GM18502 (cell line): Measurements from ENCODE around the gene WDR1.
A peak's percentile ranks its signal among the peaks of the same experiment; 100 is the strongest.
"Not testable (repeated sequence)": the region's sequence is repeated elsewhere in the genome, so short reads cannot be mapped to it uniquely, and the experiment has no call there.

Source experiments
- ATAC-seq: cut with Tn5 transposase; IDR thresholded peaks from one replicate; pipeline ENCODE4 v1.9.1; 2021; ENCODE audit warnings: mild to moderate bottlenecking; ENCODE audit not compliant: unreplicated experiment, poor library complexity

The WDR1 gene

DNA sequence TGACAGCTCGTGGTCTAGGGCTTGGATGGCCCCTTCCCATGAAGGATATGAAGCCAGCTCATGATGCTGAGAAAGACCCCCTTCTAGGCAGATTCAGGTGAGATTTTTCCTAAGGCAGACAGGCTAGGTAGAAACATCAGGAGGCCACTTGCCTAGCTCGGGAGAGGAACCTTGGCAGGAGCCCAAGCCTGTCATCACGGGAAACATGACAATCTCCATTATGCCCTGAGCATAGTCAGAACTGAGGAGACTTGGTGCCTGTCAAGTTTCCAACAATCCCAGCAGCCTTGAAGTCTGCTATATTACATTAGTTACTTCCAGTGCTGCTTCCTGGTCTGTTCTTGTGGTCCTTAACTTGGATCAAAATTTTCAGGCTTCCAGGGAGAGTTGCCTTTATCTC, 18.7 kb upstream of the WDR1 start:
- ATAC-seq, result no peak

GRCh38 chr4:10134141-10134540, 17.5 kb upstream of the WDR1 start:
- no peak for ATAC-seq

- ATAC-seq, result no peak
Measured at GRCh38 chr4:10131202-10131601, 14.6 kb upstream of the WDR1 start.

GRCh38 chr4:10130178-10130888, 13.7 kb upstream of the WDR1 start:
- no peak for ATAC-seq

- no peak for ATAC-seq
Measured at GRCh38 chr4:10129196-10130177, 12.9 kb upstream of the WDR1 start.

DNA sequence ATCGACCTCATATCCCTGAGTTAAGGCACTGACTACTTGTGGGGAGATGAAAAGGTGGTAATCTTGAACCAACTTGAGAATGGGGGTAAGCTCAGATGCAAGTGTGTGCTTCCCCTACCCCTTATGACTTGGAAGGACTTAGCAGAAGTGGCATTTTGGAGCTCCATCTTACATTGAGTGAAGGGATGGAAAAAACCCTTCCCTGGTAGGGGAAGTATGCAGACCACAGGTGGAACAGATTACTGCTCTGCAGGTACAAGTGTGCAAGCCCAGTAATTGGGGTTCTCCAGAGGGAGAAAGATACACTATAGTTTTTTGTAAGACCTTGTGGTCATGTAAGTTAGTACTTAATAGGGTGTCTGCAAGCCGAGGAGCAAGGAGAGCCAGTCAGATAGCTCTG, 12.2 kb upstream of the WDR1 start:
- no peak for ATAC-seq

DNA sequence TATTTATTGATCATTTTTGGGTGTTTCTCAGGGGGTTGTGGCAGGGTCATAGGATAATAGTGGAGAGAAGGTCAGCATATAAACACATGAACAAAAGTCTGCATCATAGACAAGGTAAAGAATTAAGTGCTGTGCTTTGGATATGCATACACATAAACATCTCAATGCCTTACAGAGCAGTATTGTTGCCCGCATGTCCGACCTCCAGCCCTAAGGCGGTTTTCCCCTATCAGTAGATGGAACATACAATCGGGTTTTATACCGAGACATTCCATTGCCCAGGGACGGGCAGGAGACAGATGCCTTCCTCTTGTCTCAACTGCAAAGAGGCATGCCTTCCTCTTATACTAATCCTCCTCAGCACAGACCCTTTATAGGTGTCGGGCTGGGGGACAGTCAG, 10.9 kb upstream of the WDR1 start:
- ATAC-seq, result not testable (repeated sequence)

- no peak for ATAC-seq
Measured at GRCh38 chr4:10124167-10124930, 7.8 kb upstream of the WDR1 start.

DNA sequence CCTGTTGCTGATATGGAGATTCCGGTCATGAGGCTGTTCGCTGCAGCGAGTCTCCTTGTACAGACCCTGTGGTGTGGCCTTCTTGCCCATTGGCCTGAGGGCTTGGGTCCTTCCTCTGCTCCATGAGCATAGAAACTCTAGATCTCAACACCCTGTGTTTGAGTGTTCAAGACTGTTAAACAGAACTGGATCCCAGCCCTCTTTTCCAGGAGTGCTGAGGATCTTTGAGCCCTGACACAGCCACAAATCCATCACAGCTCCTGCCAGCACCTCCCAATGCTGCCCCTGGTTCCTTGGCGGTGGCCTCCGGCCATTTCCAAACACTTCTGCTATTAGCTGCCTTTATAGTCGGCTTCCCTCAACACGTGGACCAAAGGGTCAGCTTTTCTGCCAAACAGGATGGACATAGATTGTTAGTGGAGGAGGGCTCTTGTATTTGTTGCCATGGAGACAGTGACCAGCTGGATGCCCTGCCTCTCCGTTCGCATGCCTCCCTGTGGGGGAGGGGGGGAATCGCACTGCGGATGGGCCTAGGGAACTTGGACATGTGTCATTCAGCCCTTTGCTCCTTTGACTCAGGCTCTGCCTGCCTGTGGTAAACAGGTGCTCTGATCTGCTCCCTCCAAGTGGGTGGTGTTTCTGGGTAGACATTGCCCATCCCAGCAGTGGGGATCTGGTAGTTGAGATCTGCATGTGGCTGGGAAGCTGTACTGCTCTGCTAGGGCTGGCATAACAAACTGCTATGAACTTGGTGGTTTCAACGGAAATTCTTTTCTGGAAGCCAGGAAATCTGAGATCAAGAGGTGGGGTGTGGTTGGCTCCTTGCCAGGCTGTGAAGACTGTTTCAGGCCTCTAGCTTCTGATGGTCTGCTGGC, 6.9 kb upstream of the WDR1 start:
- no peak for ATAC-seq

DNA sequence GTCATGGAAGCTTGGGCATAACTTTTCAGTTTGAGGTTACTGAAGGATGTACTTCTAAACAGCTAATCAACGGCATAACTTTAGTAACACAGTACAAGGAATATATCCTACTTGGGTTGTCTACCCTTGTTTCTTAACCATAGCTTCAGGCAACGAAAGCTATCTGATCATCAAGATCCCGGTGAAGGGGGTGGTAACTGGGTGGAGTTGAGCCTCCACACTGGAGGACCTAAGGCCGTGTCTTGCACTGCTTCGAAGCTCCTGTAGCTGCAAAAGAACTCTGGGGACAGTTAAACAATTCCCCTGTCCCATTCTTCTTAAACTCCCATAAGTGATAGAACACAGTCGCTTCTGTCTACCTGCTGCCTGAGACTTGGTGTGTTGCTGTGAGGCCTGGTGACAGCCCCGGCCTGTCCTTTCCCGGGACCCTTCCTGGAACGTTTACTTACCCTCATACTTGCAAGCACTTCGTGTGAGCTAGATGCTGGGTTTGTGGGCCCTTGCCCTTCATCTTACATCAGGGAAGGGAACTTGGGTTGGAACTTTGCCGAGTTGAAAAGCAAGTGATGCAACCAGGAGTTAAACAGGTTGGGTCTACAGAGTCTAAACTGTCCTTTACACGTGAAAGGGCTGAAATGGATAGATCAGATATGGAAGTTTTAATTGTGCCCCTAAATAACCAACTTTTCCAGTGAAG, 5.8 kb upstream of the WDR1 start:
- ATAC-seq, result no peak

GRCh38 chr4:10121568-10122208, 5.1 kb upstream of the WDR1 start:
- ATAC-seq, result no peak

- no peak for ATAC-seq
Measured at GRCh38 chr4:10120943-10121567, 4.5 kb upstream of the WDR1 start.

- no peak for ATAC-seq
Measured at GRCh38 chr4:10119773-10120172, 3.2 kb upstream of the WDR1 start.

DNA sequence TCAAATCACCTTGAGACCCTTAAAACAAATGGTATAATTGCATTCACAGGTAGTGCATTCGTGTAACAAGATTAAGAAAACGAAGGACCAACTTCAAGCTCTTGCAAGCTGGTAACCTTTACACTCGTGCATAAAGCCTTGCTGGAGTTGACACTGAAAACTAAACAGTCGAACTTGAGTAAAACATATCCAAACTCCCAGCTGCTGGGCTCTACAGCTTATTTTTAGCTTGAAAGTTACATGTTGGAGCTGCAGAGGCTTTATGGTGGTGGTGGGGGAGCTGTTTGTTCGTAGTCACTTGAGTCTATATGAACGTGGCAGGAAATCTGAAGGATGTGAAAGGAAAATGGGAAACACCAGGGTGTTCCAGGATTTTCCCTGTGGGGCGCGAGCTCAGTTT, 2.7 kb upstream of the WDR1 start:
- no peak for ATAC-seq

DNA sequence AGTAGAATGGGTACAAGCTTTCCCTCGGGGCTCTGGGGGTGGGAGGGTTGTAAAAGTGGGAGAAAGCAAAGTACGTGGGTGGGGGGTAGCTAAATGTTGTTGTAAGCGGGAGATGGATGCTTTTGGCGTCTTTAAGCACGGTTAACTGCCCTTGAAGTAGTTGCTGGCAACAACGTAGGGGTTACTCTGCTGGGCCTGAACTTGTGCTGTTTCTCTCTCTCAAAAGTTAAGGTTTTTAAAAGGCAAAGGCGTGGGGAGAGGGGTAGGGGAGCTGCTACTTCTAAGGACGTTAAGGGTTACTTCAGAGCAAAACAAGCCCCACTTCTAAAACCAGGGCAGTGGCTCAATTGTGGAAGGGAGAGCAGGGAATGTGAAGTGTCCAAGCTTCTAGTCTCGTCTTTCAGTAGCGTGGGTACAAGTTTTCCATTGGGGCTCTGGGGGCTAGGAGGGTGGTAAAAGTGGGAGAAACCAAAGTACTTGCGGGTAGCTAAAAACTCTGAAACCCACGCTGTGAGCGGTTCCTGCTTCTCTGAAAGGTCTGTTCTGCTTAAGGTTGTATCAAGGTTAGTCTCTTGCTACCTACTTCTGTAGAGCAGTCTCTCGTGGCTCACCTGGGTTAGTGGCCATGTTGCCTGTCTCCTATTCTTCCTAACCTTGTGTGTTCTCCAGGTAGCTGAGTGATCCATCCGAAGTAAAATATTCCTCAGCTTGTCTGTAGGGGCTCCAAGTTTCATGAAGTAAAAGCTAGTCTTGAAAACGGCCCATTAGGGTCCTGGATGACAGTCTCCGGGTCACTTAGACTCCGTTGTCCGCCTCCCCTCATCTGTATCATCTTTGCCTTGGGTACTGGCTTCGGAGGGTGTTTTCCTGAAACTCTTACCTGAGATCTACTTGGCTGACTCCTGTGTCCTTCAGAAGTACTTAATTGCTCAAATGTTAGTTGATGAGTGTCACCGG, 1.7 kb upstream of the WDR1 start:
- ATAC-seq, result no peak

GRCh38 chr4:10117359-10118047, 904 bp upstream of the WDR1 start:
- peak; percentile 15 for ATAC-seq
